Liver (tissue), 9 donors: ENCODE measurements around the gene OGT. TPM values are rescaled to one million over a fixed set of nuclear protein-coding genes. Genes with fewer than 3 reads are reported as not detected.
"Not testable (repeated sequence)": the region's sequence is repeated elsewhere in the genome, so short reads cannot be mapped to it uniquely, and the experiment has no call there.

Experiments used
- DNase-seq: peaks from one replicate; pipeline ENCODE4 v3.0.0-alpha.2; 2017; ENCODE audit warnings: low spot score
- H3K27ac ChIP-seq, 2 donors: one replicate each; pipeline ENCODE4 v1.7.0; 2013; ENCODE audit warnings: inconsistent platforms in 2 of 2, low read length in 2 of 2, control low read depth in 1 of 2, low read depth in 1 of 2, mild to moderate bottlenecking in 1 of 2
- H3K27me3 ChIP-seq, 4 donors: one replicate each; pipeline versions ENCODE4 v1.6.1 to v1.7.0; 2013; ENCODE audit warnings: low read length in 3 of 4, inconsistent platforms in 1 of 4, mild to moderate bottlenecking in 1 of 4, moderate library complexity in 1 of 4; ENCODE audit not compliant: control insufficient read depth in 4 of 4, insufficient read depth in 4 of 4
- H3K36me3 ChIP-seq, 4 donors: one replicate each; pipeline versions ENCODE4 v1.6.1 to v1.7.0; 2013; ENCODE audit warnings: low read length in 3 of 4, mild to moderate bottlenecking in 3 of 4, low read depth in 1 of 4, moderate library complexity in 1 of 4; ENCODE audit not compliant: control insufficient read depth in 4 of 4, insufficient read depth in 3 of 4
- H3K4me1 ChIP-seq, 4 donors: one replicate each; pipeline versions ENCODE4 v1.6.1 to v1.7.0; 2013; ENCODE audit warnings: low read length in 3 of 4, mild to moderate bottlenecking in 3 of 4, moderate library complexity in 1 of 4; ENCODE audit not compliant: control insufficient read depth in 4 of 4, insufficient read depth in 4 of 4
- H3K4me3 ChIP-seq, 3 donors: one replicate each; pipeline versions ENCODE4 v1.6.1 to v1.7.0; 2013; ENCODE audit warnings: low read length in 3 of 3, control low read depth in 1 of 3, low read depth in 1 of 3, mild to moderate bottlenecking in 1 of 3
- H3K9ac ChIP-seq, 2 donors: one replicate each; pipeline ENCODE4 v1.7.0; 2013; ENCODE audit warnings: low read length in 2 of 2, mild to moderate bottlenecking in 2 of 2, moderate library complexity in 2 of 2, control low read depth in 1 of 2, low read depth in 1 of 2
- H3K9me3 ChIP-seq, 4 donors: one replicate each; pipeline versions ENCODE4 v1.6.1 to v1.7.0; 2013; ENCODE audit warnings: low read length in 3 of 4; ENCODE audit not compliant: control insufficient read depth in 4 of 4
- EGR1 ChIP-seq, 2 donors: IDR thresholded peaks; 2 replicates each; pipeline ENCODE4 v1.6.1; 2016 to 2018; ENCODE audit warnings: antibody characterized with exemption in 2 of 2, low read depth in 2 of 2
- FOXA1 ChIP-seq: IDR thresholded peaks from 2 replicates; pipeline ENCODE4 v1.6.1; 2016; ENCODE audit warnings: antibody characterized with exemption
- FOXA2 ChIP-seq: IDR thresholded peaks from 2 replicates; pipeline ENCODE4 v1.6.1; 2016; ENCODE audit warnings: antibody characterized with exemption
- HNF4A ChIP-seq, 2 donors: conservative IDR thresholded peaks; 2 replicates each; pipeline ENCODE4 v1.6.1; 2016; ENCODE audit warnings: antibody characterized with exemption in 2 of 2, mild to moderate bottlenecking in 2 of 2
- HNF4G ChIP-seq: IDR thresholded peaks from 2 replicates; pipeline ENCODE4 v1.6.1; 2016; ENCODE audit warnings: antibody characterized with exemption
- JUND ChIP-seq, 2 donors: IDR thresholded peaks; 2 replicates each; pipeline ENCODE4 v1.6.1; 2016; ENCODE audit warnings: antibody characterized with exemption in 2 of 2
- NR2F2 ChIP-seq: IDR thresholded peaks from 2 replicates; pipeline ENCODE4 v1.6.1; 2016; ENCODE audit warnings: antibody characterized with exemption
- RAD21 ChIP-seq, 2 donors: IDR thresholded peaks; 2 replicates each; pipeline ENCODE4 v1.6.1; 2016; ENCODE audit warnings: antibody characterized with exemption in 2 of 2, mild to moderate bottlenecking in 2 of 2
- RXRA ChIP-seq, 2 donors: IDR thresholded peaks; 2 replicates each; pipeline ENCODE4 v1.6.1; 2017 to 2018; ENCODE audit warnings: antibody characterized with exemption in 2 of 2, mild to moderate bottlenecking in 1 of 2
- SP1 ChIP-seq: IDR thresholded peaks from 2 replicates; pipeline ENCODE4 v1.6.1; 2018; ENCODE audit warnings: antibody characterized with exemption, mild to moderate bottlenecking
- TAF1 ChIP-seq: conservative IDR thresholded peaks from 2 replicates; pipeline ENCODE4 v1.6.1; 2016; ENCODE audit warnings: antibody characterized with exemption, mild to moderate bottlenecking
- YY1 ChIP-seq: IDR thresholded peaks from 2 replicates; pipeline ENCODE4 v1.6.1; 2016; ENCODE audit warnings: antibody characterized with exemption, mild to moderate bottlenecking
- WGBS: extraction: QIAGEN DNeasy Blood & Tissue Kit; methylation state at CpG from one replicate; pipeline ENCODE4 v1.1.7; 2013; 5-methylcytosine and 5-hydroxymethylcytosine counted together
- polyA plus RNA-seq, 2 donors: library from polyadenylated mRNA; stranded (reverse) in 1 of 2; unstranded in 1 of 2; fragments of 200-250 nt in 1 of 2; fragments of >200 nt in 1 of 2; fragmentation: Nextera tagmentation in 1 of 2; extraction: Ambion mirVana in 1 of 2; gene quantifications; one replicate each; pipeline versions ENCODE4 v1.2.1 to v1.2.3, GENCODE V29; 2013 to 2015
- total RNA-seq, 2 donors: library from RNA; depleted of rRNA; stranded (reverse); fragments of >200 nt; gene quantifications; one replicate each; pipeline ENCODE4 v1.2.3, GENCODE V29; 2014
- TF ChIP-seq, protein P1 (sequence below): IDR thresholded peaks from 2 replicates; pipeline ENCODE4 v1.6.1; 2016; ENCODE audit warnings: antibody characterized with exemption
- TF ChIP-seq, protein P2 (sequence below): fragments of 150-350 bp; IDR thresholded peaks from 2 replicates; pipeline ENCODE4 v1.5.1; 2017; ENCODE audit warnings: improper control_type of control experiment, low read depth, low read length; ENCODE audit not compliant: missing input control
- TF ChIP-seq, protein P3 (sequence below): IDR thresholded peaks from 2 replicates; pipeline ENCODE4 v1.6.1; 2016; ENCODE audit warnings: antibody characterized with exemption
- TF ChIP-seq, protein P4 (sequence below): IDR thresholded peaks from 2 replicates; pipeline ENCODE4 v1.6.1; 2016; ENCODE audit warnings: antibody characterized with exemption, mild to moderate bottlenecking
- TF ChIP-seq, protein P5 (sequence below): IDR thresholded peaks from 2 replicates; pipeline ENCODE4 v1.6.1; 2016; ENCODE audit warnings: antibody characterized with exemption
- donor health status: healthy.
- donor health status: healthy.
- donor health status: healthy.
- donor health status: healthy.
- donor health status: healthy.

OGT gene
- total and polyA plus RNA-seq, 4 donors, result 10.8 to 72.7 (median 47.3) TPM

DNA sequence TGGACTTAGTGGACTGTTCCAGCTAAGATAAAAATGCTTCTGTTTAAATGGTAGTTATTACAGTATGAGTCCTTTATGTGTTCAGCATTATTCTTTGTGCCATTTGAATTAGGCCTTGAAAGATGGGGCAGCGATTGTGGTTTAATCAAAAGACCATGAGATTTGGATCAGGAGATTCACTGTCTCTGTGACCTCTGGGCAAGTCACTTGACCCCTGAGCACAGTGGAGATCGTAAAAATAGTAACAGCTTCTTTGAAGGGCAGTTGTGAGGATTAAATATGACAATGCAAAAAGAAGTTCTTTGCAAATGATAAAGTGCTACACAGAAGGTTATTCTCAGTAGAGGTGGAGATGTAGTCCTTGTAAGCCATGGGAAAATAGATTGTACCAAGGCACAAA, 74.6 kb downstream of the OGT start (continued):
- TF ChIP-seq, protein P1, sequence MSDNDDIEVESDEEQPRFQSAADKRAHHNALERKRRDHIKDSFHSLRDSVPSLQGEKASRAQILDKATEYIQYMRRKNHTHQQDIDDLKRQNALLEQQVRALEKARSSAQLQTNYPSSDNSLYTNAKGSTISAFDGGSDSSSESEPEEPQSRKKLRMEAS, result no peak

DNA sequence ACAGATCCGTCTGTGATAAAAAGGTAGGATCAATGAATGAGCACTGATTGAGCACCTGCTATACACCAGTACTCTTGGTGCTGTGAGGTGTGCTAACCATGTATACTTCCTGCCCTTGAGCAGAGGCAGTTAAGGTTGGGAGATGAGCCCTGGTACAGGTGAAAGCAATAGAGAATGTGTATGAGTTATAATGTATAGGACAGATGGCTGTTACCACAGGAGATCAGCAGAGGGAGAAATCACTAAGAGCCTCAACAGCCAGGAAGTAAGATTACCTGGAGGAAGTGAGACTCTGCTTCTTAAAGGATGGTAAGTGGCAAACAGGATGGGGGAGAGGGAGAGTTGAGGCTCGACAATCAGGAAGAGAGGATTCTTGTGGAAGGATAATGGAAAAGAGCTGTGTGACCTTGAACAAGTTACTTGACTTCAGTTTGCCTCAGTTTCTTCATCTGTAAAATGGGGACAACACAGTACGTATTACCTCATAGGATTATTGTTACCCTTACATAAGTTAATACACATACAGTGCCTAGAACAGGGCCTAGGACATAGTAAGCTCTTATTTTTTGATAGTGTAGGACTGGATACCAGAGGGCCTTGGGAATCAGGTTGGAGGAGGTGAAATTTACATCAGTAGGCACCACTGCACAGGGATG, 76.3 kb downstream of the OGT start:
- Histone ChIP-seq H3K36me3 (peaks cover 5 to 53% (median 23%) of the 10 kb centered on the region in 4 donors), H3K27ac (no peak overlapping the region), H3K4me1 (no peaks in the 10 kb centered on the region), H3K9me3 (no peaks in the 10 kb centered on the region), H3K9ac (no peak overlapping the region), H3K4me3 (no peak overlapping the region), H3K27me3 (no peaks in the 10 kb centered on the region)
- 94% methylated on average over 3 of the region's 3 CpGs for WGBS
- DNase-seq, result no peak
- TF ChIP-seq HNF4G (no peak), RAD21 (IDR thresholded peaks at IDR 0.05) (no peak), RXRA (IDR thresholded peaks at IDR 0.05) (no peak), FOXA1 (no peak), TAF1 (no peak), NR2F2 (no peak), EGR1 (IDR thresholded peaks at IDR 0.05; ENCODE audit: low read depth in 2 of 2) (no peak), SP1 (no peak), YY1 (no peak), JUND (IDR thresholded peaks at IDR 0.05) (no peak), FOXA2 (no peak), HNF4A (conservative IDR thresholded peaks at IDR 0.05) (no peak)
- TF ChIP-seq, protein P2, sequence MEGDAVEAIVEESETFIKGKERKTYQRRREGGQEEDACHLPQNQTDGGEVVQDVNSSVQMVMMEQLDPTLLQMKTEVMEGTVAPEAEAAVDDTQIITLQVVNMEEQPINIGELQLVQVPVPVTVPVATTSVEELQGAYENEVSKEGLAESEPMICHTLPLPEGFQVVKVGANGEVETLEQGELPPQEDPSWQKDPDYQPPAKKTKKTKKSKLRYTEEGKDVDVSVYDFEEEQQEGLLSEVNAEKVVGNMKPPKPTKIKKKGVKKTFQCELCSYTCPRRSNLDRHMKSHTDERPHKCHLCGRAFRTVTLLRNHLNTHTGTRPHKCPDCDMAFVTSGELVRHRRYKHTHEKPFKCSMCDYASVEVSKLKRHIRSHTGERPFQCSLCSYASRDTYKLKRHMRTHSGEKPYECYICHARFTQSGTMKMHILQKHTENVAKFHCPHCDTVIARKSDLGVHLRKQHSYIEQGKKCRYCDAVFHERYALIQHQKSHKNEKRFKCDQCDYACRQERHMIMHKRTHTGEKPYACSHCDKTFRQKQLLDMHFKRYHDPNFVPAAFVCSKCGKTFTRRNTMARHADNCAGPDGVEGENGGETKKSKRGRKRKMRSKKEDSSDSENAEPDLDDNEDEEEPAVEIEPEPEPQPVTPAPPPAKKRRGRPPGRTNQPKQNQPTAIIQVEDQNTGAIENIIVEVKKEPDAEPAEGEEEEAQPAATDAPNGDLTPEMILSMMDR, result no peak
- TF ChIP-seq, protein P1, result no peak
- TF ChIP-seq, protein P3, sequence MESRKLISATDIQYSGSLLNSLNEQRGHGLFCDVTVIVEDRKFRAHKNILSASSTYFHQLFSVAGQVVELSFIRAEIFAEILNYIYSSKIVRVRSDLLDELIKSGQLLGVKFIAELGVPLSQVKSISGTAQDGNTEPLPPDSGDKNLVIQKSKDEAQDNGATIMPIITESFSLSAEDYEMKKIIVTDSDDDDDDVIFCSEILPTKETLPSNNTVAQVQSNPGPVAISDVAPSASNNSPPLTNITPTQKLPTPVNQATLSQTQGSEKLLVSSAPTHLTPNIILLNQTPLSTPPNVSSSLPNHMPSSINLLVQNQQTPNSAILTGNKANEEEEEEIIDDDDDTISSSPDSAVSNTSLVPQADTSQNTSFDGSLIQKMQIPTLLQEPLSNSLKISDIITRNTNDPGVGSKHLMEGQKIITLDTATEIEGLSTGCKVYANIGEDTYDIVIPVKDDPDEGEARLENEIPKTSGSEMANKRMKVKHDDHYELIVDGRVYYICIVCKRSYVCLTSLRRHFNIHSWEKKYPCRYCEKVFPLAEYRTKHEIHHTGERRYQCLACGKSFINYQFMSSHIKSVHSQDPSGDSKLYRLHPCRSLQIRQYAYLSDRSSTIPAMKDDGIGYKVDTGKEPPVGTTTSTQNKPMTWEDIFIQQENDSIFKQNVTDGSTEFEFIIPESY, result no peak
- TF ChIP-seq, protein P4, sequence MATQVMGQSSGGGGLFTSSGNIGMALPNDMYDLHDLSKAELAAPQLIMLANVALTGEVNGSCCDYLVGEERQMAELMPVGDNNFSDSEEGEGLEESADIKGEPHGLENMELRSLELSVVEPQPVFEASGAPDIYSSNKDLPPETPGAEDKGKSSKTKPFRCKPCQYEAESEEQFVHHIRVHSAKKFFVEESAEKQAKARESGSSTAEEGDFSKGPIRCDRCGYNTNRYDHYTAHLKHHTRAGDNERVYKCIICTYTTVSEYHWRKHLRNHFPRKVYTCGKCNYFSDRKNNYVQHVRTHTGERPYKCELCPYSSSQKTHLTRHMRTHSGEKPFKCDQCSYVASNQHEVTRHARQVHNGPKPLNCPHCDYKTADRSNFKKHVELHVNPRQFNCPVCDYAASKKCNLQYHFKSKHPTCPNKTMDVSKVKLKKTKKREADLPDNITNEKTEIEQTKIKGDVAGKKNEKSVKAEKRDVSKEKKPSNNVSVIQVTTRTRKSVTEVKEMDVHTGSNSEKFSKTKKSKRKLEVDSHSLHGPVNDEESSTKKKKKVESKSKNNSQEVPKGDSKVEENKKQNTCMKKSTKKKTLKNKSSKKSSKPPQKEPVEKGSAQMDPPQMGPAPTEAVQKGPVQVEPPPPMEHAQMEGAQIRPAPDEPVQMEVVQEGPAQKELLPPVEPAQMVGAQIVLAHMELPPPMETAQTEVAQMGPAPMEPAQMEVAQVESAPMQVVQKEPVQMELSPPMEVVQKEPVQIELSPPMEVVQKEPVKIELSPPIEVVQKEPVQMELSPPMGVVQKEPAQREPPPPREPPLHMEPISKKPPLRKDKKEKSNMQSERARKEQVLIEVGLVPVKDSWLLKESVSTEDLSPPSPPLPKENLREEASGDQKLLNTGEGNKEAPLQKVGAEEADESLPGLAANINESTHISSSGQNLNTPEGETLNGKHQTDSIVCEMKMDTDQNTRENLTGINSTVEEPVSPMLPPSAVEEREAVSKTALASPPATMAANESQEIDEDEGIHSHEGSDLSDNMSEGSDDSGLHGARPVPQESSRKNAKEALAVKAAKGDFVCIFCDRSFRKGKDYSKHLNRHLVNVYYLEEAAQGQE, result no peak
- TF ChIP-seq, protein P5, sequence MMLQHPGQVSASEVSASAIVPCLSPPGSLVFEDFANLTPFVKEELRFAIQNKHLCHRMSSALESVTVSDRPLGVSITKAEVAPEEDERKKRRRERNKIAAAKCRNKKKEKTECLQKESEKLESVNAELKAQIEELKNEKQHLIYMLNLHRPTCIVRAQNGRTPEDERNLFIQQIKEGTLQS, result no peak

DNA sequence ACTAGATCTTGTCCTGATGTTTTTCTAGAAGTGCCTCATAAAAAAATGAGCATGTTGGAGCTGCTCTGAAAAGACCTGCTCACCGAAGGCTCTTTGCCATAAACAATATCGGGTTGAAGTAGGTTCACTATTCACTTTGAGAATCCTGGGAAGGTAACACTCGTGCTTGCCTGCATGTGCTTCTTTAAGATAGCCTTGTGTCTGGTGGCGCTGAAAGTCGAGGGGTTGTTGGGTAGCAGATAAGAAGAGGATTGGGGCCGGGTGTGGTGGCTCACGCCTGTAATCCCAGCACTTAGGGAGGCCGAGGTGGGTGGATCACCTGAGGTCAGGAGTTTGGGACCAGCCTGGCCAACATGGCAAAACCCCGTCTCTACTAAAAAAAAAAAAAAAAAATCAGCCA, 78.8 kb downstream of the OGT start:
- H3K4me3 ChIP-seq, H3K27me3 ChIP-seq, H3K27ac ChIP-seq, H3K4me1 ChIP-seq, H3K9me3 ChIP-seq, DNase-seq, H3K9ac ChIP-seq: not testable (repeated sequence)
- H3K36me3 ChIP-seq, result peaks cover 5 to 40% (median 15%) of the 10 kb centered on the region in 4 donors
- WGBS, result 94% methylated on average over 9 of the region's 9 CpGs
